AG04450 (cell line): ENCODE data around the gene HSPA9. TPM values are rescaled to one million over a fixed set of nuclear protein-coding genes. Genes with fewer than 3 reads are reported as not detected.

Experiments used
- CTCF ChIA-PET: fragments of 300-600, 350-600 bp; formaldehyde crosslinking; extraction: SDS; loops from one replicate; lab custom pipeline; 2022; ENCODE audit warnings: antibody characterized with exemption, inconsistent platforms; lab: Charles Lee
- POLR2A ChIA-PET: fragments of 350-600 bp; formaldehyde crosslinking; extraction: SDS; loops from one replicate; lab custom pipeline; 2021; ENCODE audit warnings: antibody characterized with exemption, inconsistent platforms; lab: Yijun Ruan, JAX
- DNase-seq: peaks from one replicate; pipeline ENCODE4 v3.0.0-alpha.2; 2011; ENCODE audit warnings: low read depth, low spot score
- H3K27ac ChIP-seq: one replicate; pipeline ENCODE4 v1.5.1; 2012; ENCODE audit warnings: low read depth, low read length, control low read depth
- H3K27me3 ChIP-seq: one replicate; pipeline ENCODE4 v1.6.0; 2012; ENCODE audit warnings: low read length; ENCODE audit not compliant: control insufficient read depth, insufficient read depth
- H3K4me3 ChIP-seq: 2 replicates; pipeline ENCODE4 v1.5.1; 2011; ENCODE audit warnings: mild to moderate bottlenecking, low read depth, low read length, control low read depth
- H3K9me3 ChIP-seq: 2 replicates; pipeline ENCODE4 v1.5.1; 2012; ENCODE audit warnings: low read length; ENCODE audit not compliant: control insufficient read depth, insufficient read depth
- CTCF ChIP-seq: IDR thresholded peaks from 2 replicates; pipeline ENCODE4 v1.5.1; 2011; ENCODE audit warnings: low read depth, low read length, control low read depth, inconsistent platforms
- polyA plus RNA-seq: library from polyadenylated mRNA; depleted of rRNA; stranded (reverse); fragments of >200 nt; gene quantifications from 2 replicates; pipeline ENCODE4 v1.2.3, GENCODE V29; 2011

The HSPA9 gene
- polyA plus RNA-seq, 1 experiment = 207 TPM

- ChIA-PET POLR2A (interaction anchor here (0.6 kb wide), 1 partner anchor 178 kb away, joined by 6 read pairs; no protein-coding TSS in a partner anchor), CTCF (interaction anchor here (1.1 kb wide), 1 partner anchor 19 kb away, joined by 5 read pairs; no protein-coding TSS in a partner anchor)
- H3K9me3 ChIP-seq = no peaks in the 10 kb centered on the region; the same call in 1 of the 2 replicates
- TF ChIP-seq CTCF = no peak
- H3K4me3 ChIP-seq = no peak overlapping the region
- no peak for DNase-seq
- H3K27ac ChIP-seq = no peak overlapping the region
- peaks cover 2% of the 10 kb centered on the region for H3K27me3 ChIP-seq
These were observed 40.3 kb upstream of the HSPA9 start for GRCh38 chr5:138615461-138615860.

GRCh38 chr5:138611678-138612218 is 36.5 kb upstream of the HSPA9 start:
- no peak overlapping the region for H3K27ac ChIP-seq
- no peak for TF ChIP-seq CTCF
- H3K27me3 ChIP-seq = peaks cover 5% of the 10 kb centered on the region
- no peak for DNase-seq
- POLR2A ChIA-PET = interaction anchor here (1.6 kb wide), 1 partner anchor 10 kb away, joined by 4 read pairs; no protein-coding TSS in a partner anchor
- no peaks in the 10 kb centered on the region; the same call in 1 of the 2 replicates for H3K9me3 ChIP-seq
- CTCF ChIA-PET = interaction anchor here (1.3 kb wide), 1 partner anchor 650 kb away, joined by 3 read pairs; no protein-coding TSS in a partner anchor
- H3K4me3 ChIP-seq = peak overlapping the region; percentile 43

GRCh38 chr5:138610918-138611677 is 35.9 kb upstream of the HSPA9 start:
- POLR2A ChIA-PET = interaction anchor here (1.6 kb wide), 1 partner anchor 10 kb away, joined by 4 read pairs; no protein-coding TSS in a partner anchor
- Histone ChIP-seq H3K27me3 (peaks cover 10% of the 10 kb centered on the region), H3K4me3 (peak overlapping the region; percentile 43), H3K9me3 (no peaks in the 10 kb centered on the region; the same call in 1 of the 2 replicates), H3K27ac (peak overlapping the region; percentile 21)
- TF ChIP-seq CTCF = no peak
- CTCF ChIA-PET = interaction anchor here (0.7 to 1.3 kb wide), 3 partner anchors 32 to 651 kb away, joined by 3 to 5 read pairs (median 3); no protein-coding TSS in a partner anchor
- DNase-seq = no peak

- POLR2A ChIA-PET = no interaction called here
These were observed 35.3 kb upstream of the HSPA9 start for GRCh38 chr5:138610415-138610917.

More at GRCh38 chr5:138610415-138610917, 35.3 kb upstream of the HSPA9 start:
- no peak for DNase-seq
- peak; percentile 49 for TF ChIP-seq CTCF
- H3K4me3 ChIP-seq = no peak overlapping the region
- peak overlapping the region; percentile 21 for H3K27ac ChIP-seq
- H3K9me3 ChIP-seq = no peaks in the 10 kb centered on the region; the same call in 1 of the 2 replicates
- CTCF ChIA-PET = interaction anchor here (0.7 to 0.9 kb wide), 2 partner anchors 31 to 42 kb away, joined by 3 to 5 read pairs; no protein-coding TSS in a partner anchor
- peaks cover 14% of the 10 kb centered on the region for H3K27me3 ChIP-seq
